ENCODE measurements around the gene MBTPS2.
"Not testable (repeated sequence)": the region's sequence is repeated elsewhere in the genome, so short reads cannot be mapped to it uniquely, and the experiment has no call there.

The MBTPS2 gene

DNA sequence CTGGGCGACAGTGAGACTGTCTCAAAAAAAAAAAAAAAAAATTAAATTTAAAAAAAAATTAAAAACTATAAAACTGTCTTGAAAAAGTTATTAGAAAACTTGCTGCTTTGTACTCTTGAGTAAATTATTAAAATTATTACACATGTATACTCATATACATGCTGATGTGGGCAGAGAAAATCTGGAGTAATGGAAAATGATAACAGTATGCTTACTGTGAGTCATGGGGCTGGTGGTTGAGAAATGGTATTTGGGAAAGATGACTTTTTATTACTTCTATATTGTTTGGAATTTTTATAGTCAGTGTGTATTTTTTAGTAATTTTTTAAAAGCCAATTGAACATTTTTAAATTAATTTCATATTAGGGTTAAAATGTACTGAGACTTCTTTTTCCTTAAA lies 23.8 kb downstream of the MBTPS2 start:
- no peak for DNase-seq

DNA sequence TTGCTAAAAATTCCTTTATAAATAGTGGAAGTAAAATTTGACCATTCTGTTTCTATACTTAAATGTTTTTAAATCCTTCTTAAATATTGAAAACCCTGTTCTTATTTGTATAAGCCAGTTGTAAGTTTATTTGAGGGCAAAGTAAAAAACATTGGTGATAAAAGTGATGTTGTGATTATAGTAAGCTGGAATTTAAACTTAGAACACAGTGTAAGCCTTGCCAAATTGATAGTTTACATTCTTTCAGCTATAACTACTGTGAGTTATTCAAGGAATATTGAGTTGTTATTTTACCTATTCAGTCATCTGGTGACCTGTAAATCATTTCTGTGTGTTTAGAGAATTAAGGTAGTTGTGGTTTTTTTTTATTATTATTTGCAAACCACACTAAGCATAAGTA lies 26.0 kb downstream of the MBTPS2 start:
- no peak for DNase-seq

DNA sequence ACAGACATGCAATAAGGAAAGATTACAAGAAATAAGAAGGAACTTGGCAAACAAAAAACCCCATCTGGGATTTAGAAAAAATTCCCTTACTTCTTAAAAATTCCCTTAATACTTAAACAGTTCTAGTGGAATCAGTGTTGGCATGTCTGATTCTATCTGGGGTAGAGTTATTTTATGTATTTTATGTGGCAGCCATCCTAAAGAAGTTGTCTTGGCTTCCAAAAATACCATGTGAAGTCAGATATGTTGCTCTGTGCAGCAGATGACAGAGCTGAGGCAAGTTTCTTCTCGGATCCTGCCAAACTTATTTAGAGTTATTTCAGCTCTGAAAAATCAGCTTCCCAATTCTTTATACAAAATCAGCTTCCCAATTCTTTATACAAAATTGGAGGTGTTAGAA lies 31.1 kb downstream of the MBTPS2 start:
- DNase-seq, result no peak

DNA sequence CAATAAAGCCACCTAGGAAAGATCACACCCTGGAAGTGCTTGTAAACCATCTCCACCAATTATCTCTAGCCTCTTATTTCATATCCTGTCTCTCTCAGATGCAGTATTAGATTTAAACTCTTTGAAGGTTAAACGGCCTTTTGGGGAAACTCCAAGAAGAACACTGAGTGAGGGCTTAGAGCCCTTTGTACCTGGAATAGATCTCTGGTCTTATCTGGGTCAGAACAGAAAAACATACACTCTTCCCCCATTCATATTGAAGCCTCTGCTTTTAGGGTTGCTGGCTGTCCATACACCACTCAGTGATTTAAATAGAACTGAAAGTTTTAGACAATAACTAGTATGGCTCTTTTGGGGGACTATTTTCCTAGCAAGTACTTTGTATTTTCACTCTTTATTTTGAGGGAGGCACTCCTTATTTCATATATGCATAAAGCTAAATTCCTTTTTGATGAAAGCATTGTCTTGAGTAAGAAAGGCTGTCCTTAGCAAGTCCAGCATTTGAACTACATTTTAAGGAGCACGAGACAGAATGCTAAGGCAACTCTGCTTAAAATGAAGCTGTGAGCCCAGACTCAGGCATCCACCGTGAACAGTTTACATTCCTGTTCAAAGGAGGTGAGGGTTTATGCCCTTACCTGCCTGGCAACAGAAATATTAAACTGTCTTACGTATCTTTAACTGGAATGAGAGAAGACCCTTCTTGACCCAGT lies 33.8 kb downstream of the MBTPS2 start:
- DNase-seq, result no peak

DNA sequence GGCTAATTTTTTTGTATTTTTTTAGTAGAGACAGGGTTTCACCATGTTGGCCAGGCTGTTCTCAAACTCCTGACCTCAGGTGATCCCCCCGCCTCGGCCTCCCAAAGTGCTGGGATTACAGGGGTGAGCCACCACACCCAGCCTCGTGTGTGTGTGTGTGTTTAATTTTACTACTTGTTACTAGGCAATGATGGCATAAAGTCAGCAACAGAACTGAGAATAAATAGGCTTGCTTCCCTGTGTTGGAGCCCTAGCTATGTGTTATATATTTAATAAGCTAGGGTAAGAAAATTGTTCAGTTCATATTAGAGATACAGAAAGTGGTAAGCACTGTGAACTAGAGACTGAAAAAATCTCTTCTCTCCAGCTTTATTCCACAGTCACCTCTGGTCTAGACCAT lies 34.8 kb downstream of the MBTPS2 start:
- DNase-seq, result not testable (repeated sequence)

DNA sequence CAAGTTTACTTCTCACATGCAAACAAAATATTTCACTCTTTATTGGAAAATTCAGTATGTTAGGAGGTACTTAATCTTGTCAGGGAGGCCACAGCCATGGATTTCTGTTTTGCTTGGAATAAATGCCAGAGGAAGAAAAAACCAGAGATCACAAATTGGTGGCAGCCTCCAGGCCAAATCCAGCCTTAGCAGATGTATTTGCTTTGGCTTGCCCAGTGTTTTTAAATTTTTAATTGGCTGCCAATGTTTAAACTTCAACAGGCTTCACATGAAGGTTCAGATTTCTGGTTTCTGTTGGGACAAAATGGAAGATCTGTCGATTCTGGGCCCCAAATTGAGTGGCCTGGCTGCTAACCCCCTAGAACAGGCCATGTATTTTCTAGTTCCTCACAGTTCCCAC lies 35.6 kb downstream of the MBTPS2 start:
- DNase-seq, result no peak

DNA sequence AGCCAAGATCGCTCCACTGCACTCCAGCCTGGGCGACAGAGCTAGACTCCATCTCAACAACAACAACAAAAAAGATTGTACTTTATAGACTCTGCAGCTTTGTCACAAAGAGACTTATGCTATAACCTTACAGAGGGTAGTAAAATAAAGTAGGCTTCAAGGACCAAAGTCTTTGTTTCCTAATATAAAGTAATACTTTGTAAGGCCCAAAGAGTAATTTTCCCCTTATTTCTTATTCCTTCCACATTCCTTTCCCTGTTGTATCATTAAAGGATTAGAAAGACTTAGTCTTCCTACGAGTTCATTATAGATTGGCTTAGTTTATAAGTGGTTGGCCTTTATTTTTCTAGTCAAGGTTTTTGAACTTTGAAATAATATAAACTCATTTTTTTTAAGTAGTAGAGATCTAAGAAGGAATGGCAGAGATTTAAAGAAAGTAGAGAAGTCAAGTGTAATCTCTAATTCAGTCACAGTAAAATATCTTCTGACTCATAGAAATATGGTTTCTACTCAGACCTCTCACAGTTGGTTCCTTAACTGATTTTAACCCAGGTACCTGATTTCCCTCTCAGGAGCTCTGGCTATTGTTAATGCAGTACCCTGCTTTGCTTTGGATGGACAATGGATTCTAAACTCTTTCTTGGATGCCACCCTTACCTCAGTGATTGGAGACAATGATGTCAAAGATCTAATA lies 42.6 kb downstream of the MBTPS2 start:
- no peak for DNase-seq

DNA sequence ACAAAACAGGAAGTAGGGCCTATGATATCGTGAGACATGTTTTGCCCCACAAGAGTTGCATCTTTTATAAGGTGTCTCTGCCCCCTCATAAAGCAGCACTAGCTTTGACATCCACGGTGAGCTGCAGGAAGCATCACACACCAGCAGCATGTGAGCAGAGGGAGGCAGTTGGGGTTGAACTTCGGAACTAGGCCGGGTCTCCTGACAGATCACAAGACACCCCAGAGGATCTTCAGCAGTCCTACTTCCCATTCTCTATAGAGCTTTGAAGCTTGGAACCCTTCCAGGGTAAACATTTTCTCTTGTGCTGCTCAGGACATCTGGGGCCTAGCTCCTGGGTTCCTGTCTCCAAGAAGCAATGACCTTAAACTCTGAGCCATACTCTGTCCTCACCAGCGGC lies 43.8 kb downstream of the MBTPS2 start:
- DNase-seq, result no peak

DNA sequence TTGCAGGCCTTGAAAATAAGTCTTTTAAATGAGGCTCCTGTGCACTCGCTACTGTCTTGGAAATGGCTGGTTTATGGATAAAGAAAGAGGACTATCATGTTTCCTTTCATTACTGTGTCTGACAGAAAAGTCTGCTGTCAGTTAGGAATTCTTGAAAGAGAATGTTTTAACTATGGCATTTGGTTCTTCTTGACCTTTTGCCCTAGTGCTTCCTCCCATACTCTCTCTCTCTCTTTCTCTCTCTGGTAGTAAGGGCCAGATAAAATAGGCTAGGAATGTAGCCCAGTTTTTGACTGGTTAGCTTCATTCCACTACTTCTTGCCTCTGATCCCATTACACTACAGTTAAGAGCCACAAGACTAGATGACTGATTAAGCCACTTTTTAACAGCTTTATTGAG lies 46.2 kb downstream of the MBTPS2 start:
- DNase-seq, result no peak

DNA sequence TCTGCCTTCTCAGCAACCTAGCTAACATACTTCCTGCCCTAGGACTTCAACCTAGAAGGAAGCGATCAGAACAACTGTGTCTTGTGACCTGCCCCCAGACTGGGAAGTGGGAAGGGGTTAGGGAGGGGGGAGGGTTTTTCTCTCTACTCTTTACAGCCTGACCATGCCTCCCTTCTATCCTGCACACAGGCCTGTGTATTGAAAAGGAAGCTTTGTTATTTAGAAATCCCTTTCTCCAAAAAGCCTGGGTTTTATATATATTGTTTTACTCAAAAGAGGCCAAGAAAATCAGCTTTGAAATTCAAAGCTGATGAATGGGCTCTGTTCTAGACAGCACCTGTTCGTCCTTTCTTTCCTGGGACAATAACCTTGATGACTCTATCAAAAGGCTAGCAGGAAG lies 65.9 kb downstream of the MBTPS2 start:
- no peak for DNase-seq

DNA sequence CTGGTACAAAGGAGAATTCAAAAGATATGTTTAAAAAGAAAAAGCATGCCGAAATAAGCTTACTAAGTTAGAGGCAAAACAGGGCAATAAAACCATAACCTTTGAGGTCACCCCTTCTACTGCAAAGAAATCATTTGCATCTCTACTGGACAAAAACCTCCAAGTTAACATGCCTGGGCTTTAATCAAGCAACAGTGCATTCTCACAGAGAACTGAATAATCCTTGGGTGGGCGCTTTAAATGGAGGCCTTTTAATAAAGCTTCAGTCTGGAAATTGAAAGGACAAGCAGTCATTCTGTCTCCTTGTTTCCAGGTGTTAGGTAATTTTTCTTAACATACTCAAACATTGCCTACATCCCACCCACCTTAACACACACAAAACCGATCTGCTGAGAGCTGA lies 66.5 kb downstream of the MBTPS2 start:
- DNase-seq, result no peak

DNA sequence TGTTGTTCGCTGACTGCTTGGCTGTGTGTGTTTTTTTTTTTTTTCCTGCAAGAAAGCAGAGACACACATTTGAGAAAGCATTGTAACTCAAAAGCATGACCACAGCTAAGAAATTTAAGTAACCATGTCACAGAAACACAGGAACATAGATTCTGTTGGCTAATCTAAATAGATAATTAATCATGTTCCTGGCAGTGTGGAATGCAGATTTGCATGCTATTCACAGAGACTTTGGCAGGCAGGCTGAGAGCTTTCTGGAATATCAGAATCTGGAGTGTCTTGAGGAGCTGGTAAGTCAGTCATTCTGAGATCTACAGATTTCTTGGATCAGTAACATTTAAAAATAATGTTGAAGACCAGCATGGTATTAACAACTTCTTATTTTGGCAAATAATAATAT lies 67.8 kb downstream of the MBTPS2 start:
- DNase-seq, result no peak

DNA sequence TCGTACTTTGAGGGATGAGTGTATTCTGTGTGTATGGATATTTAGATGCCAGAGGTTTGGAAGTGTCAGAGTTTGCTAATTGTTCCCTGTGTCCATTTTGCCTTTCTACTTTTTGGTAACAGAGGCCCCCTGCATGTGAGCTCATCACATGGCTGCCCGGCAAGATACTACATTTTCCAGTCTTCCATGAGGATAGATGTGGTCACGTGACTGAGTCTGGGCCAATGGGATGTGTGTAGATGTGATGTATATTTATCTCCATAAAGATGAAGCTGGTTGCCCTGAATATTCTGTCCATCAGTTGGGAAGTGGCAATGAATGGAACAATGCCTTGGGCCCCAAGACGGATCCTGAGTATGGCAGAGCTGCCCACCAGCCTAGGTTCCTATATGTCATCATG lies 72.1 kb downstream of the MBTPS2 start:
- no peak for DNase-seq

DNA sequence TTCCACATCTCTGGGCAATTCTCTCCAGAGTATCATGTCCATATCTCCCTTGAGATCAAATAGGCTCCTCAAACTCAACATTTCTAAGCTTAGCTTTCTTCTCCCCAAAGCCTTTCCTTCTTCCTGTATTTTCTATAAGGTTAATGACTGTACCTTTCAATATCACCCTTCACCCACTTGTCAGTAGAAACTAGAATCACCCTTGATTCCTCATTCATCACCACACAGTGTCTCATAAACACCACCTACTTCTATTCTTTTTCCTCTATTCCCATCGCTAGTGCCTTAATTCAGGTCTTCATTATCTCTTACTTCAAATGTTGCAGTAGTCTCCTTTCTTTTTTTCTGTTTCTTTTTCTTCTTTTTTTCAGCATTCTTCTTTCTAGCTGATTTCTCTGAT lies 72.8 kb downstream of the MBTPS2 start:
- DNase-seq, result no peak

DNA sequence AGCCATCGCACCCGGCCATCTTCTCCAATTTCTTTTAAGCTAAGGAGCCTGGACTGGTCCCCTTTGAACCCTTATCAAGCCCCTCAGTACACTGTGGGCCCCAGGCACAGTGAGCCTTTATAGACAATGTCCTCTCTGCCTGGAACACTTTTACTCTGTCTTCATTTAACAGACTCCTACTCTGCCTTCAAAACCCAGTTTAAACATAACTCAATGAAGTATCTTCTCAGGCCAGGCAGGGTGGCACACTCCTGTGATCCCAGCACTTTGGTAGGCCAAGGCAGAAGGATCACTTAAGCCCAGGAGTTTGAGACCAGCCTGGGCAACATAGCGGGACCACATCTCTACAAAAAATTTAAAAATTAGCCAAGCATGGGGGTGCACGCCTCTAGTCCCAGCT lies 73.6 kb downstream of the MBTPS2 start:
- DNase-seq, result no peak

DNA sequence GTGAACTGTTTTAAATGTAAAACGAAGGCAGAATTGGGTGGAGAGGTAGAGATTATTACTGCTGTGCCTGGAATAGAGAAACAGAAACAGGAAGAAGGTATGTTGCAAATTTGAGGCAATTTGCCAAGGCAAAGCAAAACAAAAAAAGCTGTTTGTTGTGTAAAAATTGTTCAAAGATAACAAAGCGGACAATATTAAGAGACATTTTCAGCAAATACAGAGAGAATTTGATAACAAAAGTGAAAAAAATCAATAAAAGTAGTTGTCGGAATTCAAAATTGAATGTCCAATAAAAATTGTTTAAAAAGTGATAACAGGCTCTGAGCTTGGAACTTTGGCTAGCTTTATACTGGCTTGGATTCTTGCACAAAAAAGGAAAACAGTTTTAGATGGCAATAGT lies 86.7 kb downstream of the MBTPS2 start:
- no peak for DNase-seq

DNA sequence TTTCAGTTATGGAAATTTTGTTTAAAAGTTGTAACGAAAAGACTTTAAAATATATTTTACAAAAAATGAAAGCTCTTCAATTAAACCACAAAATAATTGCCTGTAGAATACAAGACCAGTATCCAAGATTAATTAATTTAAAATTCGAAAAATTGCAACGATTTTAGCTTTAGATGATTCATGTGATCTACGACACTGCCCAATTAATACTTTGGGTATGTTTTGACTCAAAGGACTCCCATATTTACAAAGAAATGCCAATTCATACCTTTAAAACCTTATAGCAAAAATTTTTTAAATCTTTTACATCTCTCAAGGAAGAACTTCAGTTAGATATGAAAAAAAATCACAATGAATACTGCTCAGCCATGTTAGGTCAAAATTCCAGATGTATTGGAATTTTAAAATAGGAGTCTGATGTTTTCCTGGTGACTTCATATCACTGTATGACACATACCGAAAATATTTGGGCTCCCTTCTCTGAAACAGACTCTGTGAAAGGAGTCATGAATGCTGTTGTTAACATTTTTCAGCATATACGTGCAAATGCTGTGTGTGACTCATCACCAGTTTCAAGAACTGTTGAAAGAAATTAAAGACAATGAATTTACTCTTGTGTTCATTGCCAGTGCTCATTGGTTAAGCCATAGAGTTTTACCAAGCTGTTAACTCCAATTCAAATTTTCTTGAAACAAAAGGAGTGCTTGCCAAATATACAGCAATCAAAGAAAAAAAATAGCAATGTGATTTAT lies 87.3 kb downstream of the MBTPS2 start:
- no peak for DNase-seq

DNA sequence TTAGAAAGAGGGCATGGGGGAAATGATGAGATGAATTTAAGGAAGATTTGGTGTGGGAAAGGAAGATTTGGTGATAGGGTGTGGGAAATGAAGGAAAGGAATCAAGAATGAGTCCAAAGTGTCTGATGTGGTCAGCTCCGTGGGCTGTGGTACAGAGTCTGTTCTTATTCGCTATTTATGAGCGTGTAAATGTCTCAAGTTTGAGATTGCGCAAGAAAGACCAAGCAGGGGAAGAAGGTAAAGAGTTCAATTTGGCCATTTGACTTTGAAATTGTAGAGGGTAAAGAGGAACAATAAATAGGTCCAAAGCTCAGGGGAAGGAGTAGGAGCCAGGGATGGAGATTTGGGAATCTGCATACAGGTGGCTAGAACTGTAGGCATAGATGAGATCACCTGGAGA lies 89.8 kb downstream of the MBTPS2 start:
- no peak for DNase-seq

DNA sequence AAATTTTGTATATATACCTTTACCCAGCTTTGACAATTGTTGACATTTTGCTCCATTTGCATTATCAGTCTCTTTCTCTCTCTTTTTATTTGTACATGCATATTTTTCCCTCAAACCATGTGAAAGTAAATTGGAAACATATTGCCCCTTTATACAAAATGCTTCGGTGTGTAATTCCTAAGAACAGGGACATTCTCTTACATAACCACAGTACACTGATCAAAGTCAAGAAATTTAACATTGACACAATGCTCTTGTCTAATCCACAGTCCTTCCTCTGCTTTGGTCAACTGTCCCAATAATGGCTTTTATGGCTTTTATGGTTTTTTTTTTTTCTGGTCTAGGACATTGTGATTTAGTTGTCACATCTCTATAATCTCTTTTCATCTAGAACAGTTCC lies 91.6 kb downstream of the MBTPS2 start:
- no peak for DNase-seq

DNA sequence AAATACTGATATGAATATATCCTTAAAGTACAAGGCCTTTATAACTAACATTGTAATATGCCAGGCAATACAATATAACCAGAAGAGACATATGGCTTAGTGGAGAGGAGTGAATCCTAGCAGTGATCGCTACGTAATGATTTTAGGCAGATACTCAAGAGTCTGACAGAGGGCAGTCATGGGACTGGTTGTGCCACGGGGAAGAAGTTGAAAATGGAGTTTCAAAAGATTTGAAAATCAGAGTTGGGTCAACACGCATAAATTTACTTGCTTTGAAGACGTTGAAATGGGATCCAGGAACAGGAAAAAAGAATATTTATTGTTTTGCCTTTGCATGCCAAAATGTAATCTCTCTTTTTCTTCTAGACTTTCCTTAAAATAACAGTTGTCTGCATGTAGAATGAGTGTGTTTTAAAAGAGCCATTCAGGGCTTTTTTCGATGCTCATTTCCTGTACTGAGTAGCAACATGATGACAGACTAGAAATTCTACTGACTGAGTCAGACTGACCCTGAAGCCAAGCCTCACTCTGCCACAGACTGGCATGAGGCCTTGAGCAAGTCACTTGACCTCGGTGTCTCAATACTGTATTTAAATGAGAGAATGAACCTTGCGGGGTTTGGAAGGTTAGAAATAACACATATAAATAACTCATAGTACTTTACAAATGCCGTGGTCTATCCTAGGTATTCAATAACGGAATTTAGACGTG lies 93.0 kb downstream of the MBTPS2 start:
- DNase-seq, result no peak

DNA sequence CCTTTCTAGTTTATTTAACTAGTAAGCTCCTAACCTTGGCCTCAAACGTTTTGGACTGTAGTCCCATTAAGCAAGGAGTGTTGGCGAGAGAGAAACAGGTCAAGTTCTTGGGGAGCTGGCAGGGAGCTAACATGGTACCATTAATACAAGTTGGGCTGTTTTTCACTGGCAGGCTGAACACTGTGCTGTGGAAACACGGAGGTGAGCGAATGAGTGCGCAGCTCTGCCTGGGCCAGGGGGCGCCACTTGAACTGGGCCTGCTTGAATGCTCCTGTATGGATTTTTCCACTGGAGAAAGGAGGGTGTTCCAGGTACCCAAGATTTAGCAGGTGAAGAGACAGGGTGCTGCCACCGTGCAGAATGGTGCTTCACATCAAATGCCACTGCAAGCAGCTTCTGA lies 93.7 kb downstream of the MBTPS2 start:
- no peak for DNase-seq

DNA sequence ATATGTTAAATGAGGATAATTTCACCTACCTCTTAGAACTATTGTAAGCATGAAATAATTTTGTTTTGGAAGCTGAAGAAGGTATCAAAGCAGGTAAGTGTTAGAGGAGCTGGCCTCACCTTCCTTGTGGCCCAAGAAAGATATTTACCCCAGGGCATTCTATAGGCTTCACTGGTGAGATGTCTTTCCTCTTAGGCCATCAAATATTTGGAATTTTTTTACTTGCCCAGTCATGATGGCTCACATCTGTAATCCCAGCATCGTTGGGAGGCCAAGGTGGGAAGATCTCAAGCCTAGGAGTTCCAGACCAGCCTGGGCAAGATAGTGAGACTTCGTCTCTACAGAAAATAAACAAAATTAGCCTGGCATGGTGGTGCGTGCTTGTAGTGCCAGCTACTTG lies 95.0 kb downstream of the MBTPS2 start:
- no peak for DNase-seq

Data from activated CD4-positive, CD25-positive, alpha-beta regulatory T cell treated with anti-CD3 and anti-CD28 coated beads, Interleukin-2, amount 50 U/mL, for 72 hours (primary cell).